HG03025 (cell line): Measurements from ENCODE around the gene STOX2.
"Not testable (repeated sequence)": the region's sequence is repeated elsewhere in the genome, so short reads cannot be mapped to it uniquely, and the experiment has no call there.

Experiments used
- ATAC-seq: cut with Tn5 transposase; IDR thresholded peaks from one replicate; pipeline ENCODE4 v1.9.1; 2021; ENCODE audit warnings: mild to moderate bottlenecking, moderate library complexity; ENCODE audit not compliant: unreplicated experiment, low FRiP score

STOX2 gene

GRCh38 chr4:184019667-184020623, 114.8 kb downstream of the STOX2 start:
- no peak for ATAC-seq

- ATAC-seq, result no peak
Observed at GRCh38 chr4:184021389-184021788, 116.3 kb downstream of the STOX2 start.

DNA sequence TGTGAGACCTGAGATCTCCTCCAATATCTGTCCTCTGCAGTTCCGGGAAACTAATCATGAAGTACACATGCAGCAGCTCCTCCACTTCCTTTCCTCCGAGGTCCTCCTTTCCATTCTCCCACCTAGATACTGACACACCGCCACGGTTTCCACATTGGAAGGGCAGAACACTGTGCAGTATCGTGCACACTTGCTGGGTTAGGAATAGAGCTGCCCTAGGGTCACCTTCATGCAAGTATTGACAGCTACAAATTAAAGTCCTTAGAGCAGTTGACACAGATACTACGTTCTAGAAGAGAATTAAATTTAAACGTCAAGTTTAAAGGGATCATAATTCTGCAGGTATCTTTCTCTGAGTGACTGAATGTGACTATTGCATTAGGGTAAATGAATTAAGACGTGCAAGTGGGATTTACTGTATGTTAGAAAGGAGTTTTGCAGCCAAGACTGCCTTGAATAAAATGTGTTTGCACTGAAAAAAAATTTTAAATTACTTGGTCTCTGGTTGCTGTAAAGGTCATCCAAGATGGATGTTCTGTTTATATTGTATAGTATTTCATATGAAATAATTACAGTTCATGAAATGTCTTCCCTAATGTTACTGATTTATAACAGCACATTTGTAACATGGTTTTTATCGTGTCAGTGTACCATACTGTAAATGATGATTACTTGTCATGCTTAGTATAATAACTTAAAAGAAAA, 117.7 kb downstream of the STOX2 start:
- no peak for ATAC-seq

- ATAC-seq, result no peak
Observed at GRCh38 chr4:184024637-184025036, 119.5 kb downstream of the STOX2 start.

- no peak for ATAC-seq
Observed at GRCh38 chr4:184028561-184029374, 123.7 kb downstream of the STOX2 start.

DNA sequence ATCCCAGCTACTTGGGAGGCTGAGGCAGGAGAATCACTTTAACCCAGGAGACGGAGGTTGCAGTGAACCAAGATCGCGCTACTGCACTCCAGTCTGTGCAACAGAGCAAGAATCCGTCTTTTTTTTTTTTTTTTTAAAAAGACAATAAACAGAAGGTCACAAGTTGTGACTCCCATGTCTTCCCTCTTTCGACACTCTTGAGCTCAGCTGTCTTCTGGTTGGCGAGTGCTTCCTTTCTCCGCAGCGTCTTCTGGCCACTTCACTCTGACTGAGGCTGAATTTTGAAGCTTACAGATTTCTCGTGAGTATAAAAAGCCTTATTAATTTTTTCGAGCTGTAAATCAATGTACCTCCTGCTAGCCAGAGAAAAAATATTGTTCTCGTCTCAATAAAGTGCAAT, 124.9 kb downstream of the STOX2 start:
- no peak for ATAC-seq

GRCh38 chr4:184030764-184031163, 125.7 kb downstream of the STOX2 start:
- no peak for ATAC-seq

- no peak for ATAC-seq
Observed at GRCh38 chr4:184032091-184032490, 127.0 kb downstream of the STOX2 start.

DNA sequence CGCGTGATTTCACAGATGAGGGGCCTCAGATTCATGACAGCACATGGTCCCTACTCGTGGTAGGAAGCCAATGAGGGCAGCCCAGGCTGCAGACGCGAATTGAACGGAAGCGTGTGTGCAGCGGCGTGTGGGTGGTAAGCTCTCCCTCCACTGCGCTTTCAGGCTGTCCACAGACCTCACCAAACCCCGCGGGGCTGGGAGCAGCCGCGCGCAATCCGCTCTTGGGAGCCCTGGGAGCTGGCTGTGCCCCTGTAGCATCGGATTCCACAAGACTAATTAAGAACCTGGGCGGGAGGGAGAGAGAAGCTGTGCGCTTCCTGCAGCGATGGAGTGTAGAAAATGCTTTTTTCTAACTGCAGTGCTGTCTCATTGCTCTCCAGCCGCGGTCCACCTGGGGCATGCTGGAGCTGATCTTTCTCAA, 134.9 kb downstream of the STOX2 start:
- ATAC-seq, result no peak

DNA sequence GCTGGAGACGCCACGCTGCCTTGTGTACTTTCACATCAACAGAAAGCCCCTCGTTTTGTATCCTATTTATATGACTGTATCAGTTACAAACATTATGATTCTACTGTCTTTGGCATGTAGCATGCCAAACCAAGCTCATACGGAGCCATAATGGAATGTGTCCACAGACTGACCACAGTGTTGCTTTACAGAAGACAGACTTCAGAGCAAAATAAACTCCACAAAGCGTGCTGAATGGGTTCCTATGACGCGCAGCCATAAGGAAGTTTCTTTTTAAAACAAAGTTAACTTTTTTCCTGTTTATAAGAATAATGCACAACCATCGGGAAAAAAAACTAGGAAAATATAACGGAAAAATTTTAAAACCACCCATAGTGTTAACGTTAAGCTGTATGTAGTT, 136.0 kb downstream of the STOX2 start:
- no peak for ATAC-seq

DNA sequence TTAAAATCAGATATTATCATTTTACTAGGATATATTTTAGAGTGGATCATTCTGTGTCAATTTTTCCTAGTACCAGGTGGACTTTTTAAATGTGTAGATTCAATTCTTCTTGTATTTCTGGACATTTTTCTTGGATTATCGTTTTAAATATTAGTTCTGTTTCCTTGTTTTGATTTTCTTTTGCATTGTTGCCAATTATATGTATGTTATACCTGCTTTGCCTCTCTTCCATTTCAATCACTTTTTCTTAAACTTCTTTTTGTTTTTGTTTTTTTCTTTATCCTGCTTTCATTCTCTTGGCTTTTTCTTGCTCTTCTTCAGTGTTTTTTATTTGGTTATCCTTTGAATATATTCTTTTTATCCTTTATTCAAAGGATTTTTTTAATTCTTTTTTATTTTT, 141.0 kb downstream of the STOX2 start:
- ATAC-seq, result no peak

DNA sequence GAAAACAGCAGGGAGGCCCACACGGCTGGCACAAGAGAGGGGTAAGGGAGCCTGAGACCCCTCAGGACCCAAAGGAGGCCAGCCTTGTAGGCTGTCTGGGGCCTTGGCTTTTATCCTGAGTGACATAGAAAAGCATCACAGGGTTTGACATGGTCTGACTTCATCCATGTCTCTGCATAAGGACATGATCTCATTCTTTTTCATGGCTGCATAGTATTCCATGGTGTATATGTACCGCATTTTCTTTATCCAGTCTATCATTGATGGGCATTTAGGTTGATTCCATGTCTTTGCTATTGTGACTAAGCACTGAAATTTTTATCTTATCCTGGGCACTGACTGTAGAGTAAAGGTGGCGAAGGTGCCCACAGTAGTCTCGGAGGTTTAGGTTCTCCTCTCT, 146.2 kb downstream of the STOX2 start:
- not testable (repeated sequence) for ATAC-seq

GRCh38 chr4:184052616-184053015, 147.5 kb downstream of the STOX2 start:
- ATAC-seq, result no peak

DNA sequence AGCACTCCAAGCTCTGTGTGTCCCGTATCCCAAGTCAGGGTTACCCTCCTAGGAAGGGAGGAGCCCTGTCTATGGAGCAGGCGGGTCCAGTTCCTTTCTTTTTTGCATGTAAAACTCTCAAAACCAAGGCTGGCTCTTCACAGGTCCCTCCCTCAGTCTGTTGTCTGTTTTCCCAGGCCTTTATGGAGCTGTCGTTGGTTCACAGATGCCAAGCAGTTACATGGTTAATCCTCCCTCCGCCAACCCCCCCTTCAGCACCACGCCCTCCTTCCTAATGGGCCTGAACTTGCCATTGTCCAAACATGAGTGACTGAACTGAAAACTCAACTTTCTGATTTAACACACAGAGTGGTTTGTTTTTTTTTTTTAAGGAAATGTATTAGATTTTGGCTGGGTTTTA, 148.3 kb downstream of the STOX2 start:
- no peak for ATAC-seq

DNA sequence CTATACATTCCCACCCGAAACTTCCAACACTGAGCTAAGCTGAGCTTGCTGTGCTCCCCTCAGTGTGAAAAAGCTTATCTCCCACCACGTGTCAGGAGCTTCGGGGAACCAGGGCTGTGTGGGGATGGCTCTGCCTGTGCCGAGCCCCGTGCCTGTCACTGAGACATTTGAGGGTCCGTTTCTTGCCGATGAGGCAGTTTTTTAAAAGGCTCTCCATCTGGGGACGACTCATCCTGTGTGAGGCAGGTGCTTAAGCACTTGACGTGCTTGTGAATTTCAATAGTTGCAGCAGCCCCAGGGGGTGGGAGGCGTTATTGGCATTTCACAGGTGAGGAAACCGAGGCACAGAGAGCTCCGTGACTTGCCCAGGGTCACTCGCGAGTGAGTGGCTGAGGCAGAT, 151.8 kb downstream of the STOX2 start:
- ATAC-seq, result no peak

DNA sequence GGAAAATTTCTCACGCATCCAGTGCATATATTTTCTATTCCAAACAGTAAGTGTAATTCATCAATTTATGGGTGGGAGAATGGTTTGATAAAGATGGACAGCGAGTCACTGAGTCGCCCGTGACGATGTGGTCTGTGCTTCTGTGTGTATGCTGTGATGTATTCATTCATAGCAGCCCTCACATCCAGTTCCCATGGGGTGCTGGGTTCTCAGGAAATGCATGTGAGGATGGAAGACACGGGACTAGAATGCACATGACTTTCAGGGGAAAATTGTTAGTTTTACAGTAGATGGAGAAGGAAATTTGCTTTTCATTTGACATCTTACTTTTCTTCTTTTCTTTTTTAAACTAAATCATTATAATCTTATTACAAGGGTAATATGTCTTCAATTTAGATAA, 152.9 kb downstream of the STOX2 start:
- no peak for ATAC-seq

DNA sequence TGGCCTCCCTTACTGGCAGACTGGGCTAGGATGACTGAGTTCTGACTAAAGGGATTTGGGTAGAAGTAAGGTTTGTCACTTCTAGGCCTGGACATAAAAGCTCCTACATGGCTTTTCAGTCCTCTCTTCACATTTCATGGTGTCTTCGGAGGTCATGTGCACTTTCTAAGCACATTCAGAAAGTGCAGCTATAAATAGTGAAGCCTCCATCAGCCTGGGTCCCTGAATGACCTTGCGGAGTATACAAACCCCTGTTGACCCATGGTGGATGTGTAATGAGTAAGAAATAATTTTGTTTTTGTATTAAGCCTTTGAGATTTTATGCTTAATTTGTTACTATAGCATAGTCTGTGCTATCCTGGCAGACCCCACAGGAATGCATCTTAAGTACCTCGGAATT, 154.0 kb downstream of the STOX2 start:
- no peak for ATAC-seq

GRCh38 chr4:184061582-184061981, 156.5 kb downstream of the STOX2 start:
- no peak for ATAC-seq

DNA sequence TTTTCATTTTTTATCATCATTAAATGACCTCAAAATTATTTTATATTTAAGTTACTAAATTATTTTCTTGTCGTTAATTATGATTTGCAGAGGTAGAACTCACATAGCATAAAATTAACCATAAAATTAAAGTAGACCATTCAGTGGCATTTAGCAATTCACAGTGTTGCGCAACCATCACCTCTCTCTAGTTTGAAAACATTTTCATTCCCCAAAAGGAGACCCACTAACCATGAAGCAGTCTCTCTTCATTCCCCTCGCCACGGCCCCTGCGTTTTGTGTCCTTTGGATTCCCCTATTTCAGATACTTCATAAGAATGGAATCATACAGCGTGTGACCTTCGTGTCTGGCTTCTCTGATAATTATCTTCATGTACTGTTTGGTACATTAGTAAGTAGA, 157.7 kb downstream of the STOX2 start:
- no peak for ATAC-seq

- no peak for ATAC-seq
Observed at GRCh38 chr4:184064877-184065276, 159.8 kb downstream of the STOX2 start.
